Measurements from ENCODE around the gene IL12RB1. TPM values are rescaled to one million over a fixed set of nuclear protein-coding genes. Genes with fewer than 3 reads are reported as not detected.
A peak's percentile ranks its signal among the peaks of the same experiment; 100 is the strongest.

The IL12RB1 gene
- 10 to 100 TPM in 1 of 6 donors, 1 to 10 TPM in 5; 5.8 to 15.8 (median 8.1) TPM for polyA plus RNA-seq (ENCODE audit: low read depth in 6 of 6)

- ATAC-seq (ENCODE audit: low read depth in 2 of 2) (peak; percentile 40 to 43), DNase-seq (peak; percentile 57)
- Mint-ChIP-seq H3K4me3 (peak within 1 kb of the TSS; percentile 85 to 96 (median 93)), H3K9me3 (peaks cover 0 to 9% (median 0%) of the 10 kb centered on the region in 7 donors), H3K4me1 (peaks cover 56 to 63% (median 60%) of the 10 kb centered on the region in 3 donors), H3K27ac (peak within 1 kb of the TSS; percentile 93 to 98 (median 96)), H3K36me3 (peaks cover 10 to 21% of the 10 kb centered on the region in 2 donors), H3K27me3 (no peaks in the 10 kb centered on the region)
These were observed at the start of gene IL12RB1 for GRCh38 chr19:18086590-18087138. Gene IL12RB1, minus strand, starts transcription at chr19:18086934. Its CDS starts 111 bp downstream, at chr19:18086823.

- Mint-ChIP-seq H3K36me3 (peaks cover 5 to 42% of the 10 kb centered on the region in 2 donors), H3K9me3 (peaks cover 0 to 3% (median 0%) of the 10 kb centered on the region in 7 donors), H3K4me3 (no peak overlapping the region), H3K4me1 (peaks cover 0 to 8% (median 0%) of the 10 kb centered on the region in 3 donors), H3K27ac (no peak overlapping the region), H3K27me3 (no peaks in the 10 kb centered on the region)
- no peak for ATAC-seq (ENCODE audit: low read depth in 2 of 2)
- no peak for DNase-seq
These were observed 49.2 kb upstream of the IL12RB1 start for GRCh38 chr19:18135712-18136584.

GRCh38 chr19:18131841-18132596 is 45.3 kb upstream of the IL12RB1 start:
- peak overlapping the region in 1 of 6 donors; percentile 15 for H3K27ac Mint-ChIP-seq
- H3K9me3 Mint-ChIP-seq, result no peaks in the 10 kb centered on the region
- H3K27me3 Mint-ChIP-seq, result no peaks in the 10 kb centered on the region
- peak overlapping the region in 2 of 8 donors; percentile 24 to 65 for H3K4me3 Mint-ChIP-seq
- H3K4me1 Mint-ChIP-seq, result peaks cover 0 to 5% (median 4%) of the 10 kb centered on the region in 3 donors
- DNase-seq (no peak), ATAC-seq (ENCODE audit: low read depth in 2 of 2) (peak in 1 of 2 donors; percentile 23)
- H3K36me3 Mint-ChIP-seq, result peaks cover 0 to 24% of the 10 kb centered on the region in 2 donors

GRCh38 chr19:18130523-18131242 is 43.9 kb upstream of the IL12RB1 start:
- DNase-seq (no peak), ATAC-seq (ENCODE audit: low read depth in 2 of 2) (no peak)
- Mint-ChIP-seq H3K27ac (no peak overlapping the region), H3K4me3 (peak overlapping the region in 1 of 8 donors; percentile 76), H3K27me3 (no peaks in the 10 kb centered on the region), H3K4me1 (peaks cover 4 to 5% (median 4%) of the 10 kb centered on the region in 3 donors), H3K36me3 (peaks cover 0 to 20% of the 10 kb centered on the region in 2 donors), H3K9me3 (no peaks in the 10 kb centered on the region)

GRCh38 chr19:18128805-18129204 is 42.1 kb upstream of the IL12RB1 start:
- Mint-ChIP-seq H3K27me3 (no peaks in the 10 kb centered on the region), H3K36me3 (peaks cover 0 to 7% of the 10 kb centered on the region in 2 donors), H3K9me3 (no peaks in the 10 kb centered on the region), H3K4me3 (no peak overlapping the region), H3K27ac (no peak overlapping the region), H3K4me1 (peaks cover 4 to 5% (median 4%) of the 10 kb centered on the region in 3 donors)
- ATAC-seq (ENCODE audit: low read depth in 2 of 2), result no peak
- DNase-seq, result no peak

GRCh38 chr19:18128044-18128443 is 41.3 kb upstream of the IL12RB1 start:
- H3K36me3 Mint-ChIP-seq, result peaks cover 0 to 7% of the 10 kb centered on the region in 2 donors
- H3K27ac Mint-ChIP-seq, result peak overlapping the region in 1 of 6 donors; percentile 75
- H3K4me3 Mint-ChIP-seq, result no peak overlapping the region
- no peaks in the 10 kb centered on the region for H3K9me3 Mint-ChIP-seq
- ATAC-seq (ENCODE audit: low read depth in 2 of 2) (no peak), DNase-seq (no peak)
- peaks cover 4 to 5% (median 4%) of the 10 kb centered on the region in 3 donors for H3K4me1 Mint-ChIP-seq
- no peaks in the 10 kb centered on the region for H3K27me3 Mint-ChIP-seq

GRCh38 chr19:18126097-18126496 is 39.4 kb upstream of the IL12RB1 start:
- ATAC-seq (ENCODE audit: low read depth in 2 of 2), result no peak
- H3K27ac Mint-ChIP-seq, result peak overlapping the region in 3 of 6 donors; percentile 50 to 79 (median 68)
- H3K36me3 Mint-ChIP-seq, result no peaks in the 10 kb centered on the region

GRCh38 chr19:18123819-18124218 is 37.1 kb upstream of the IL12RB1 start:
- no peaks in the 10 kb centered on the region for H3K36me3 Mint-ChIP-seq
- no peaks in the 10 kb centered on the region for H3K27me3 Mint-ChIP-seq
- DNase-seq, result no peak
- no peak for ATAC-seq (ENCODE audit: low read depth in 2 of 2)
- H3K4me1 Mint-ChIP-seq, result peaks cover 13 to 21% (median 20%) of the 10 kb centered on the region in 3 donors
- no peaks in the 10 kb centered on the region for H3K9me3 Mint-ChIP-seq
- no peak overlapping the region for H3K4me3 Mint-ChIP-seq
- H3K27ac Mint-ChIP-seq, result no peak overlapping the region

More at GRCh38 chr19:18126097-18126496, 39.4 kb upstream of the IL12RB1 start:
- Mint-ChIP-seq H3K4me1 (peaks cover 0 to 5% (median 4%) of the 10 kb centered on the region in 3 donors), H3K4me3 (peak overlapping the region in 1 of 8 donors; percentile 78), H3K27me3 (no peaks in the 10 kb centered on the region), H3K9me3 (no peaks in the 10 kb centered on the region)
- DNase-seq, result no peak

- ATAC-seq (ENCODE audit: low read depth in 2 of 2) (no peak), DNase-seq (no peak)
- Mint-ChIP-seq H3K9me3 (no peaks in the 10 kb centered on the region), H3K36me3 (no peaks in the 10 kb centered on the region), H3K27me3 (no peaks in the 10 kb centered on the region), H3K4me1 (peaks cover 17 to 28% (median 22%) of the 10 kb centered on the region in 3 donors), H3K27ac (peak overlapping the region in 1 of 6 donors; percentile 66), H3K4me3 (no peak overlapping the region)
These were observed 36.4 kb upstream of the IL12RB1 start for GRCh38 chr19:18122860-18123795.

- peaks cover 19 to 30% (median 25%) of the 10 kb centered on the region in 3 donors for H3K4me1 Mint-ChIP-seq
- no peak overlapping the region for H3K4me3 Mint-ChIP-seq
- no peaks in the 10 kb centered on the region for H3K36me3 Mint-ChIP-seq
- H3K9me3 Mint-ChIP-seq, result no peaks in the 10 kb centered on the region
- peak overlapping the region in 1 of 6 donors; percentile 66 for H3K27ac Mint-ChIP-seq
- no peak for ATAC-seq (ENCODE audit: low read depth in 2 of 2)
- no peak for DNase-seq
- no peaks in the 10 kb centered on the region for H3K27me3 Mint-ChIP-seq
These were observed 35.7 kb upstream of the IL12RB1 start for GRCh38 chr19:18122424-18122823.

GRCh38 chr19:18121166-18121565 is 34.4 kb upstream of the IL12RB1 start:
- Mint-ChIP-seq H3K27ac (peak overlapping the region in 1 of 6 donors; percentile 65), H3K9me3 (no peaks in the 10 kb centered on the region), H3K4me1 (peaks cover 22 to 36% (median 32%) of the 10 kb centered on the region in 3 donors), H3K36me3 (no peaks in the 10 kb centered on the region), H3K4me3 (peak overlapping the region in 1 of 8 donors; percentile 8), H3K27me3 (no peaks in the 10 kb centered on the region)
- ATAC-seq (ENCODE audit: low read depth in 2 of 2) (no peak), DNase-seq (no peak)

- peak overlapping the region in 3 of 6 donors; percentile 53 to 94 (median 80) for H3K27ac Mint-ChIP-seq
- peak overlapping the region in 7 of 8 donors; percentile 16 to 94 (median 57) for H3K4me3 Mint-ChIP-seq
- H3K9me3 Mint-ChIP-seq, result no peaks in the 10 kb centered on the region
- ATAC-seq (ENCODE audit: low read depth in 2 of 2) (no peak), DNase-seq (no peak)
- peaks cover 0 to 7% of the 10 kb centered on the region in 2 donors for H3K36me3 Mint-ChIP-seq
- H3K4me1 Mint-ChIP-seq, result peaks cover 27 to 40% (median 37%) of the 10 kb centered on the region in 3 donors
- no peaks in the 10 kb centered on the region for H3K27me3 Mint-ChIP-seq
These were observed 33.4 kb upstream of the IL12RB1 start for GRCh38 chr19:18120127-18120526.
